ENCODE data around the gene RASA3.
A peak's percentile ranks its signal among the peaks of the same experiment; 100 is the strongest.

RASA3 gene

GRCh38 chr13:114065141-114065925 is 67.1 kb downstream of the RASA3 start:
- TF ChIP-seq, protein P1, sequence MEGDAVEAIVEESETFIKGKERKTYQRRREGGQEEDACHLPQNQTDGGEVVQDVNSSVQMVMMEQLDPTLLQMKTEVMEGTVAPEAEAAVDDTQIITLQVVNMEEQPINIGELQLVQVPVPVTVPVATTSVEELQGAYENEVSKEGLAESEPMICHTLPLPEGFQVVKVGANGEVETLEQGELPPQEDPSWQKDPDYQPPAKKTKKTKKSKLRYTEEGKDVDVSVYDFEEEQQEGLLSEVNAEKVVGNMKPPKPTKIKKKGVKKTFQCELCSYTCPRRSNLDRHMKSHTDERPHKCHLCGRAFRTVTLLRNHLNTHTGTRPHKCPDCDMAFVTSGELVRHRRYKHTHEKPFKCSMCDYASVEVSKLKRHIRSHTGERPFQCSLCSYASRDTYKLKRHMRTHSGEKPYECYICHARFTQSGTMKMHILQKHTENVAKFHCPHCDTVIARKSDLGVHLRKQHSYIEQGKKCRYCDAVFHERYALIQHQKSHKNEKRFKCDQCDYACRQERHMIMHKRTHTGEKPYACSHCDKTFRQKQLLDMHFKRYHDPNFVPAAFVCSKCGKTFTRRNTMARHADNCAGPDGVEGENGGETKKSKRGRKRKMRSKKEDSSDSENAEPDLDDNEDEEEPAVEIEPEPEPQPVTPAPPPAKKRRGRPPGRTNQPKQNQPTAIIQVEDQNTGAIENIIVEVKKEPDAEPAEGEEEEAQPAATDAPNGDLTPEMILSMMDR (IDR thresholded peaks at IDR 0.05; ENCODE audit: low read length, missing control alignments) = no peak
- peak; percentile 97 for DNase-seq (ENCODE audit: low read depth)
- peak overlapping the region; percentile 43 for H3K4me3 ChIP-seq (replicated peaks; ENCODE audit: low read depth, low read length)

DNA sequence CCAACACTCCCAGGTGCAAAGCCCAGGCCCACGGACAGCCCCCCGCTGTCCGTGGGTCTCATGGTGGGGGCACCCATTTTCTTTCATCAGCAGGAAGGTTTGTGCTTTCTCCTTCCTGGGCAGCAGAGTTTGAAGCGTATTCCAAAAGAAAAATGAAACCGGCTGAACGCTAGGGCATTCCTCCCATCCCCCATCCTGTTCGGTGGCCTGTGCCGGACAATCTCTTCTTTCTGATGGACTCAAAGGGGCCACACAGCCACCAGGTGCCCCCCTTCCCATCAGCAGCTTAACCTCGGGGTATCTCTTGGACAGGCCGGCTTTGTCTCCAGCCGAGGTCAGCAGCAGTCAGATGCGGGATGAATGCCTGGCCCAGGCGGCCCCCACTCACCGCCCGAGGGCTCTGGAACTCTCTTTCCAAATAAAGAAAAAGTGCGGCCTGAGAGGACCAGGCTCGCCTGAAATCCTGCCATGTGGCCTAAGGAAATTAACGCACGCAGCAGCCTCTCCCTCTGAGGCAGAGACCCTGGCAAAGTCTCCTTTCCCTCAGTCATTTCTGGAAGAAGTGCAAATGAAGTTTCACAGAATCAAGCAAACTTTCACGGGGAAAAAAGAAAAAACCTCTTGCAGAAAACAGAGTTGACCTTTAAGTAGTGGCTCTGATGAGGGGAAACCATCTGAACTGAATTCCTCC is 67.8 kb downstream of the RASA3 start:
- TF ChIP-seq, protein P1 (IDR thresholded peaks at IDR 0.05; ENCODE audit: low read length, missing control alignments) = no peak
- peak; percentile 45 for DNase-seq (ENCODE audit: low read depth)
- H3K4me3 ChIP-seq (replicated peaks; ENCODE audit: low read depth, low read length) = peak overlapping the region; percentile 48

- peak overlapping the region; percentile 48 for H3K4me3 ChIP-seq (replicated peaks; ENCODE audit: low read depth, low read length)
- peak; percentile 57 for DNase-seq (ENCODE audit: low read depth)
- TF ChIP-seq, protein P1 (IDR thresholded peaks at IDR 0.05; ENCODE audit: low read length, missing control alignments) = no peak
Observed at GRCh38 chr13:114063545-114064449, 68.6 kb downstream of the RASA3 start.

GRCh38 chr13:114062754-114063153 is 69.7 kb downstream of the RASA3 start:
- TF ChIP-seq, protein P1 (IDR thresholded peaks at IDR 0.05; ENCODE audit: low read length, missing control alignments) = no peak
- no peak for DNase-seq (ENCODE audit: low read depth)
- H3K4me3 ChIP-seq (replicated peaks; ENCODE audit: low read depth, low read length) = no peak overlapping the region

GRCh38 chr13:114062341-114062740 is 70.1 kb downstream of the RASA3 start:
- no peak for DNase-seq (ENCODE audit: low read depth)
- TF ChIP-seq, protein P1 (IDR thresholded peaks at IDR 0.05; ENCODE audit: low read length, missing control alignments) = no peak
- H3K4me3 ChIP-seq (replicated peaks; ENCODE audit: low read depth, low read length) = no peak overlapping the region

GRCh38 chr13:114061744-114062143 is 70.7 kb downstream of the RASA3 start:
- no peak for DNase-seq (ENCODE audit: low read depth)
- TF ChIP-seq, protein P1 (IDR thresholded peaks at IDR 0.05; ENCODE audit: low read length, missing control alignments) = no peak
- H3K4me3 ChIP-seq (replicated peaks; ENCODE audit: low read depth, low read length) = no peak overlapping the region
